Calu3 (cell line): ENCODE measurements around the gene NRIP3. TPM values are rescaled to one million over a fixed set of nuclear protein-coding genes. Genes with fewer than 3 reads are reported as not detected.

Source experiments
- BruUV-seq: library from RNA; stranded (reverse); fragments of 400-500 nt; replicated peaks from 2 replicates; lab custom pipeline; 2021; lab: Mats Ljungman, UMichigan
- CTCF ChIA-PET: fragments of 300-600 bp; sonication (Branson Sonifier 250); formaldehyde crosslinking; loops from one replicate; lab custom pipeline; 2022; ENCODE audit warnings: antibody characterized with exemption; lab: Charles Lee
- DNase-seq: peaks from one replicate; pipeline ENCODE4 v3.0.0; 2022
- H3K27ac Mint-ChIP-seq: one replicate; pipeline ENCODE4 v1.8.0; 2022; ENCODE audit warnings: mixed read lengths; ENCODE audit not compliant: unreplicated experiment
- H3K27me3 Mint-ChIP-seq: one replicate; pipeline ENCODE4 v1.8.0; 2022; ENCODE audit warnings: mixed read lengths; ENCODE audit not compliant: unreplicated experiment
- H3K36me3 Mint-ChIP-seq: one replicate; pipeline ENCODE4 v1.8.0; 2022; ENCODE audit warnings: mild to moderate bottlenecking, moderate library complexity, mixed read lengths; ENCODE audit not compliant: insufficient read depth, unreplicated experiment
- H3K4me1 Mint-ChIP-seq: one replicate; pipeline ENCODE4 v1.8.0; 2022; ENCODE audit warnings: mild to moderate bottlenecking, low read depth, mixed read lengths; ENCODE audit not compliant: unreplicated experiment
- H3K4me3 Mint-ChIP-seq: one replicate; pipeline ENCODE4 v1.8.0; 2022; ENCODE audit warnings: mild to moderate bottlenecking, low read depth, moderate library complexity, mixed read lengths; ENCODE audit not compliant: unreplicated experiment
- H3K9me3 Mint-ChIP-seq: one replicate; pipeline ENCODE4 v1.8.0; 2022; ENCODE audit warnings: low read depth, mixed read lengths; ENCODE audit not compliant: unreplicated experiment
- CTCF ChIP-seq: fragments of 200-600 bp; IDR thresholded peaks from one replicate; pipeline ENCODE4 v1.8.0; 2022; ENCODE audit warnings: antibody characterized with exemption; ENCODE audit not compliant: unreplicated experiment
- intact Hi-C: fragments of 100-400 bp; cut with micrococcal nuclease; formaldehyde crosslinking; loops from one replicate; pipeline ENCODE4 v1.10.0; 2022; ENCODE audit not compliant: unreplicated experiment
- total RNA-seq: library from RNA; stranded (reverse); gene quantifications from 2 replicates; pipeline ENCODE4 v1.2.3, GENCODE V29; 2022

NRIP3 gene
- total RNA-seq, 1 experiment from 2014 or later = 0.83 TPM

GRCh38 chr11:9004183-9004926 lies 554 bp upstream of the NRIP3 start:
- H3K36me3 Mint-ChIP-seq = peaks cover 22% of the 10 kb centered on the region

GRCh38 chr11:9002920-9003572 lies 755 bp downstream of the NRIP3 start:
- H3K4me3 Mint-ChIP-seq = peak overlapping the region; percentile 69
- peaks cover 22% of the 10 kb centered on the region for H3K36me3 Mint-ChIP-seq
- H3K27me3 Mint-ChIP-seq = peaks cover 91% of the 10 kb centered on the region
- no peaks in the 10 kb centered on the region for H3K4me1 Mint-ChIP-seq
- intact Hi-C loops = no loop called here
- H3K27ac Mint-ChIP-seq = peak overlapping the region; percentile 42
- BruUV-seq = TSS peak; percentile 46
- DNase-seq = no peak
- H3K9me3 Mint-ChIP-seq = no peaks in the 10 kb centered on the region
- CTCF ChIA-PET = interaction anchor here (0.6 kb wide), 1 partner anchor 128 kb away, joined by 4 read pairs; no protein-coding TSS in a partner anchor
- no peak for TF ChIP-seq CTCF

More at GRCh38 chr11:9004183-9004926, 554 bp upstream of the NRIP3 start:
- Mint-ChIP-seq H3K27me3 (peaks cover 94% of the 10 kb centered on the region), H3K9me3 (no peaks in the 10 kb centered on the region), H3K27ac (peak overlapping the region; percentile 10), H3K4me1 (no peaks in the 10 kb centered on the region), H3K4me3 (peak overlapping the region; percentile 69)
- CTCF ChIA-PET = no interaction called here
- no peak for TF ChIP-seq CTCF
- no peak for DNase-seq
- no TSS peak for BruUV-seq
- intact Hi-C loops = no loop called here

GRCh38 chr11:9001736-9002135 lies 2.1 kb downstream of the NRIP3 start:
- BruUV-seq = no TSS peak
- DNase-seq = peak; percentile 19
- Mint-ChIP-seq H3K27me3 (peaks cover 78% of the 10 kb centered on the region), H3K4me1 (no peaks in the 10 kb centered on the region), H3K27ac (no peak overlapping the region), H3K9me3 (no peaks in the 10 kb centered on the region), H3K4me3 (no peak overlapping the region), H3K36me3 (peaks cover 22% of the 10 kb centered on the region)
- intact Hi-C loops = no loop called here
- no peak for TF ChIP-seq CTCF
- CTCF ChIA-PET = no interaction called here

GRCh38 chr11:8998017-8998416 lies 5.8 kb downstream of the NRIP3 start:
- BruUV-seq = no TSS peak
- DNase-seq = no peak
- peaks cover under 1% of the 10 kb centered on the region for H3K36me3 Mint-ChIP-seq
- H3K9me3 Mint-ChIP-seq = no peaks in the 10 kb centered on the region
- peaks cover 51% of the 10 kb centered on the region for H3K27me3 Mint-ChIP-seq
- H3K4me1 Mint-ChIP-seq = no peaks in the 10 kb centered on the region
- H3K27ac Mint-ChIP-seq = no peak overlapping the region
- intact Hi-C loops = no loop called here
- TF ChIP-seq CTCF = no peak
- CTCF ChIA-PET = no interaction called here
- no peak overlapping the region for H3K4me3 Mint-ChIP-seq
